GM12875 (cell line): Measurements from ENCODE around the gene SUGCT.
"Not testable (repeated sequence)": the region's sequence is repeated elsewhere in the genome, so short reads cannot be mapped to it uniquely, and the experiment has no call there.

ENCODE experiments used
- H3K4me3 ChIP-seq: one replicate; pipeline ENCODE4 v1.5.1; 2011; ENCODE audit warnings: low read depth, low read length, control low read depth
- CTCF ChIP-seq: IDR thresholded peaks from 2 replicates; pipeline ENCODE4 v1.5.1; 2011; ENCODE audit warnings: low read depth, mild to moderate bottlenecking, control low read depth, inconsistent platforms, low read length, moderate library complexity, borderline replicate concordance; ENCODE audit not compliant: insufficient read depth

SUGCT gene

DNA sequence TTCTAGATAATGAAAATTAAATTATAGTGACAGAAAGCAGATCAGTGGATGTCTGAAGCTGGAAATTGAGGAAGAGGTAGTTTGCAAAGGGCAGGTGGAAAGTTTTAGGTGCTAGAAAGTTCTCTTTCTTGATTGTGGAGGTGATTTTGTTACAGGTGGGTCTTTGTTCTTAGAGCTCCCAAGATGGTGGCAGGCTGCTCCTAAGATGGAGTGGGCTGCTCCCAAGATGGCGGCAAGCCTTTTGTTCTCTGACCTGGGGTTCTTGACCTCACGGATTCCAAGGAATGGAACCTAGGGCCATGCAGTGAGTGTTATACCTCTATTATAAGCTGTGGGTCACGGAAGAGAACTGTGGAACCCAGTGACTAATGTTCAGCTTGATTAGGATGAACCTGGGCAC lies 32.5 kb downstream of the SUGCT start:
- no peak overlapping the region for H3K4me3 ChIP-seq
- no peak for TF ChIP-seq CTCF

- not testable (repeated sequence) for H3K4me3 ChIP-seq
These were observed 33.5 kb downstream of the SUGCT start for GRCh38 chr7:40168266-40168665.

- H3K4me3 ChIP-seq, result not testable (repeated sequence)
These were observed 38.3 kb downstream of the SUGCT start for GRCh38 chr7:40173121-40173520.

DNA sequence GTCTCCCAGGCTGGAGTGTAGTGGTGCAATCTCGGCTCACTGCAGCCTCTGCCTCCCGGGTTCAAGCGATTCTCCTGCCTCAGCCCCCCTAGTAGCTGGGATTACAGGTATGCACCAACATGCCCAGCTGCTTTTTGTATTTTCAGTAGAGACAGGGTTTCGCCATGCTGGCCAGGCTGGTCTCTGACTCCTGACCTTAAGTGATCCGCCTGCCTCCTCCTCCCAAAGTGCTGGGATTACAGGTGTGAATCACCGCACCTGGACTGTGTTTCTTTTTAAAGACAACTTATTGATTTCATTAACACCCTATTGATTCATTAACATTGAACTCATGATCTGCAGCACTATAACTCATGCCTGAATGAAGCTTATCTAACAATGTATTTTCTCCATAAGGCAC lies 40.5 kb downstream of the SUGCT start:
- H3K4me3 ChIP-seq, result not testable (repeated sequence)

DNA sequence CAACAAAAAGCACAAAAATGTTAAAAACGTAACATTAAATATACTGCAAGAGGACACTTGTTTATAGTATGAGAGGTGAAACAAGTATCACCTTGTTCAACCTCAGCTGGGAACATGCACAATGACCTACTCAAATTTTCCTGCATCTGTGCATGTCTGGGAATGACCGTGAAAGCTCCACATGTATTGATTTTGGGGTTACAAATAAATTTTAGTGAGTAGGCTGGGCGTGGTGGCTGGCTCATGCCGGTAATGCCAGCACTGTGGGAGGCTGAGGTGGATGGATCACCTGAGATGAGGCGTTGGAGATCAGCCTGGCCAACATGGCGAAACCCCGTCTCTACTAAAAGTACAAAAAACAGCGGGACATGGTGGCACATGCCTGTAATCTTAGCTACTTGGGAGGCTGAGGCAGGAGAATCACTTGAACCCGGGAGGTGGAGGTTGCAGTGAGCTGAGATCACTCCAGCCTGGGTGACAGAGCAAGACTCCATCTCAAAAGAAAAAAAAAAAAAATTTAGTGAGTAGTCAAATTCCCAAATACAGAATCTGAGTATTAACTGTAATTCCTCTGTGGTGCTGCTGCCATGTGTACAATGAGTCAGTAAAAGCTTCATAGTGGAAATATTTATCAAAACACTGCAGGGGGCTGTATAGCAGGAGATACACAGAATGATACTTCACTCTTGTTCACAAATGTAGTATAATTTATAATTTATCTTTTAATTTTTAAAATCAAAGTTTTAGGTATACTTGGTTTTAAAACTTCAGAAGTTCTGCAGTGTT lies 41.1 kb downstream of the SUGCT start:
- TF ChIP-seq CTCF, result no peak
- no peak overlapping the region for H3K4me3 ChIP-seq

DNA sequence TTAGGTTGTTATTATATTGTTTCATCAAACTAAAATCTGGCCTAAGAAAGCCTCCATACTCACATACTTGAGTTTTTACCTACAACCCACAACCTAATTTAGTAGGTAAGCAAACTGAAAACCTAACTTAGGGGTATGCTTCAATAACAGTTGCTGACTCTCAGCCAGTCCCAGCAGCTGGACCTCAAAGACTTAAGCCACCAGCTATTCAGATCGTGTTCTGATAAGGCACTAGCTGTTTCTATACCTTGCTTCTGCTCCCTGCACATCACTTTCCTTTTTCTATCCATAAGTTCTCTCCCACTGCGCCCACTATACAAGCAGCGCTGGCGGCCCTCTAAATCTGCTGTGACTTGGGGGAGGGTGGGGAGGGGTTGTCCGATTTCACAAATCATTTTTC lies 42.3 kb downstream of the SUGCT start:
- H3K4me3 ChIP-seq, result no peak overlapping the region
- no peak for TF ChIP-seq CTCF

DNA sequence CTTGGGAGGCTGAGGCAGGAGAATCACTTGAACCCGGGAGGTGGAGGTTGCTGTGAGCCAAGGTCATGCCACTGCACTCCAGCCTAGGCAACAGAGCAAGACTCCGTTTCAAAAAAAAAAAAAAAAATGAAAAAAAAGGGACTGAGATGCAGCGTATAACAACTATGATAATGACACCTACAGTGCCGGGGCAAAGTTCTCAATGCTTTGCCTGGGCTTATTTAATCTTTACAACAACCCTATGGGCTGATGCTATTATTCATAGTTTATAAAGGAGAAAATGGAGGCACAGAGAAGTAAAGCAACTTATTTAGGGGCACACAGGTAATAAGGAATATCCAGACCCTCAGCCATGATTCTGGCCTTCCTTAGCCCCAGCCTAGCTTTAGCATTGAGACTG lies 47.6 kb downstream of the SUGCT start:
- H3K4me3 ChIP-seq, result no peak overlapping the region
- no peak for TF ChIP-seq CTCF

GRCh38 chr7:40186586-40186985 lies 51.8 kb downstream of the SUGCT start:
- H3K4me3 ChIP-seq, result no peak overlapping the region
- no peak for TF ChIP-seq CTCF

GRCh38 chr7:40192036-40192435 lies 57.2 kb downstream of the SUGCT start:
- H3K4me3 ChIP-seq, result no peak overlapping the region
- no peak for TF ChIP-seq CTCF
